HPDE6-E6E7 (cell line): ENCODE measurements around the gene GAGE13.
"Not testable (repeated sequence)": the region's sequence is repeated elsewhere in the genome, so short reads cannot be mapped to it uniquely, and the experiment has no call there.

ENCODE experiments used
- DNase-seq: peaks from one replicate; pipeline ENCODE4 v3.0.0; 2011; ENCODE audit warnings: missing footprints; ENCODE audit errors: extremely low spot score

GAGE13 gene, protein sequence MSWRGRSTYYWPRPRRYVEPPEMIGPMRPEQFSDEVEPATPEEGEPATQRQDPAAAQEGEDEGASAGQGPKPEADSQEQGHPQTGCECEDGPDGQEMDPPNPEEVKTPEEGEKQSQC

DNA sequence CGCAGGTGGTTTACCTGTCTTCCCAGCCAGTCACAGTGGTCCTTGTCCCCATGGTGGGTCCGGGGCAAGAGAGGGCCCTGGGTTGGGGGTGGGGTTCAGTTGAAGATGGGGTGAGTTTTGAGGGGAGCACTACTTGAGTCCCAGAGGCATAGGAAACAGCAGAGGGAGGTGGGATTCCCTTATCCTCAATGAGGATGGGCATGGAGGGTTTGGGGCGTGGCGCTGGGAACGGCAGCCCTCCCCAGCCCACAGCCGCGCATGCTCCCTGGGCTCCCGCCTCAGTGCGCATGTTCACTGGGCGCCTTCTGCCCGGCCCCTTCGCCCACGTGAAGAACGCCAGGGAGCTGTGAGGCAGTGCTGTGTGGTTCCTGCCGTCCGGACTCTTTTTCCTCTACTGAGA, at the start of gene GAGE13:
Gene GAGE13, plus strand, starts transcription at position 301 of the 400 bp plus-strand sequence. CDS start 1,156 bp downstream, outside the sequence.
- DNase-seq = not testable (repeated sequence)

DNA sequence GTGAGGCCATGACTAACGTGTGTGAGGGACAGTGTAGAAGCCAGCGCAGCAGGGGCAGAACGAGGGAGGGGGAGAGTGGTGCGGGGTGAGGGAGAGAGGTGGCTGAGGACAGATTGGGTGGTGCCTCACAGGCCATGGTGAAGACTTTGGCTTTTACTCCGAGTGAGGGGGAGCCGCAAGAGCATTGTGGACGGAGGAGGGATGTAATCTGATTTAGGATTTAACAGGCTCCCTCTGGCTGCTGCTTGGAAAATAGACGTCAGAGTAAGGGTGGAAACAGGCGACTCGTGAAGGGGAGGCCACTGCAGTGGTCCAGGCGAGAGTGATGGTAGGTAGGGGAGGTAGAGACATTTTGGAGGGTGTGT, 48.8 kb upstream of the GAGE13 start:
- DNase-seq = no peak

- no peak for DNase-seq
Observed at GRCh38 chrX:49284212-49284611, 47.2 kb upstream of the GAGE13 start.

DNA sequence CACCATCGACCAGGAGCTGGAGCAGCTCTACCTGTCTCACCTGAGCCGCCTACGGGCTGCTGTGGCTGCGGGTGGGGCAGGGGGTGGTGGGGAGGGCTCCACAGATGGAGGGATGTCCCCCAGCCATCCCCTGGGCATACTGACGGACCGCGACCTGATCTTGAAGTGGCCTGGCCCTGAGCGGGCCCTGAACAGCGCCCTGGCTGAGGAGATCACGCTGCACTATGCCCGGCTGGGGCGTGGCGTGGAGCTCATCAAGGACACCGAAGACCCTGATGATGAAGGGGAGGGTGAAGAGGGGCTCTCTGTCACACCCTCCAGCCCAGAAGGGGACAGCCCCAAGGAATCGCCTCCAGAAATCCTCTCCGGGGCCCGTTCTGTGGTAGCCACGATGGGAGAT, 45.2 kb upstream of the GAGE13 start:
- no peak for DNase-seq

DNA sequence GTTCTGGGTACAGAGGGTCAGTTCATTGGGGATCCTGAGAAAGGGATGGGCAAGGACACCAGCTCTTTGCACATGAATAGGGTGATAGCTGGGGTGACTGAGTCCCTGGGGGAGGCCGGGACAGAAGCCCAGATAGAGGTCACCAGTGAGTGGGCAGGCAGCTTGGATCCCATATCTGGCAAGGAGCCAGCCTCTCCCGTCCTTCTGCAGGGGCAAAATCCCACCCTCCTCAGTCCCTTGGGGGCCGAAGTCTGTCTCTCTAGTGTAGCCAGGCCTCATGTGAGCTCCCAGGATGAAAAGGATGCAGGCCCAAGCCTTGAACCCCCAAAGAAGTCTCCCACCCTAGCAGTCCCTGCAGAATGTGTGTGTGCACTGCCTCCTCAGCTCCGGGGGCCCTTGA, 44.8 kb upstream of the GAGE13 start:
- DNase-seq = no peak

DNA sequence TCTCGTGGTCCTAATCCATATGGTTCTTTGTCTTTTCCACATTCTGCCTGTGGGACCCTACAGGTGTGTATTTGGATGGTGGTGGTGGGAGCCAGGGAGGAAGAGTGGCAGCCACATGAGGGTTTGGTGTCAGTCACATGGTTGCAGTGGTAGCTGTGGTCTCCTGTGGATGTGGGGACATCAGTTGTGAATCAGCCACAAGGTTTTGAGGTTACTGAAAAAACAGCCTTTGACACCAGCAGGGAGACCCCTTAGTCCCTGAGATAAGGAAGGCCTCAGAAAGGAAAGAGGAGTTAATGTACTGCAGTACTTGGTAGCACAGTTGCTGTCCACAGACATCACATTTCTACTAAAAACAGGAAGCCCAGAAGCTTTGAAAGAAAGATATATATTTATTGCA, 43.7 kb upstream of the GAGE13 start:
- DNase-seq = no peak

GRCh38 chrX:49290215-49290614, 41.2 kb upstream of the GAGE13 start:
- DNase-seq = no peak

- DNase-seq = no peak
Observed at GRCh38 chrX:49291615-49292337, 39.6 kb upstream of the GAGE13 start.

DNA sequence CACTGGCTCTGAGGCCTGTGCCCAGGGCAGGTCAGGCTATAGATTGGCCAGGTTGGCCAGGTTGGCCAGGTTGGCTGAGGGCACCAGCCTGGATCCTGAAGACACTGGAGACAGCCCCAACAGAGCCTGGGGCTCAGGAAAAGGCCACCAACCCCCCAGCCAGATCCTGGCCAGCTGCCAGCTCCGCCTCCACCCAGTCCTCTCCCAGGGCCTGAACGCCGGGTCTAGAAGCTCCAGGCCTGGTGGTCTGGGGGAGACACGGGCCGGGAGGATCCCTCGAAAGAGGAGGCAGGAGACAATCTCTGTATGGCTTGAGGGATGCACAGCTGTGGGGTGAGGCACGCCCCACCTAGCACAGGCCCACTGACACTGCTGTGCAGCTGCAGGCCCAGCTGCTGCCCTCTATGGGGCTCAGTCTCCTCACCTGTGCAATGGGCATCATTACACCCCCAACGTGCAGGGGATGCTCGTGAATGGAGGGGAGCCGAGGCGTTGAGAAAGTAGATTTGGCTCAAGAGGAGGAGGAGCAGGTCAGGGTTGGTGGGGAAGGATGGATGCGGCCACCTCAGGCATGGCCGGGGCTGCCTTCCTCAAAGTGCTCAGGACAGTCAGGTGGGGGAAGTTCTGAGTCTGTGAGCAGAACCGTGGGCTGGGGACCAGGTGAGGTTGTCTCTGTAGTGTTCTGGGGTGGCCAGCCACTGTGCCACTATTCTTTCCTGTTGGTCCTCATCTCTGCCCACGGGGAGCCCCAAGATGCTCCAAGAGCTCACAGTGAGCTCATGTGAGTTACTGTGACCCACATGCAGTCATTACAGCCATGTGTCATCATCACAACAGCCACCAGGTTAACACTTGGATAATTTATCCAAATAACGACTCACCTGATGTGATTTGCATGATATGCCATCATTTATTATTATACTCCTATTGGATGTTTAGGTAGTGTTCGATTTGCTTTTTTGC, 38.7 kb upstream of the GAGE13 start:
- DNase-seq = no peak

DNA sequence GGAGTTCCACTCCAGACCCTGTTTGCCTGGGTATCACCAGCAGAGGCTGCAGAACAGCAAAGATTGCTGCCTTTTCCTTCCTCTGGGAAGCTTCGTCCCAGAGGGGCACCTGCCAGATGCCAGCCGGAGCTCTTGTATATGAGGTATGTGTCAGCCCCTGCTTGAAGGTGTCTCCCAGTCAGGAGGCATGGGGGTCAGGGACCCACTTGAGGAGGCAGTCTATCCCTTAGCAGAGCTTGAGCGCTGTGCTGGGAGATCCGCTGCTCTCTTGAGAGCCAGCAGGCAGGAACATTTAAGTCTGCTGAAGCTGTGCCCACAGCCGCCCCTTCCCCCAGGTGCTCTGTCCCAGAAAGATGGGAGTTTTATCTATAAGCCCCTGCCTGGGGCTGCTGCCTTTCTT, 32.1 kb upstream of the GAGE13 start:
- DNase-seq = not testable (repeated sequence)

GRCh38 chrX:49300703-49301102, 30.7 kb upstream of the GAGE13 start:
- DNase-seq = no peak

GRCh38 chrX:49303346-49303745, 28.0 kb upstream of the GAGE13 start, which contains the start of gene GAGE10:
Gene GAGE10 (plus strand): TSS chrX:49303646. CDS start chrX:49304860, 1,214 bp downstream.
- DNase-seq = no peak

DNA sequence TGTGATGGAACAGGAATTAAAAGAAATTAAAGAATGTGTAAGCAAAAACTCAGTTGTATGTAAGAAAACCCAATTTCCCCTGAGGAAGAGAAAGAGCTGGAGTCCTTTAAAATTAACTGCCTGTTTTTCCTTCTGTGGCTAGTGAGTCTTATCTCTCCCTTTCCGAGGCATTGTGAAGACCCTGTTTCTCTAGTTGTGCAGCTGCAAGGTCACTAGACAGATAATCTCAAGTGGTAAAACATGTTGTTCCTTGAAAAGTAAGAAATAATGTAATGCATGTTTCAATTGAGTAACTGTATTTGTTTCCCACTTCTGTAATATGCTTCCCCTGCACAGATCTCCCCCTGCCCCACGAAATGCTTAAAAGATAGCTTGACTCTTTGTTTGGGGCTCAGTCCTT, 23.6 kb upstream of the GAGE13 start:
- DNase-seq = not testable (repeated sequence)

DNA sequence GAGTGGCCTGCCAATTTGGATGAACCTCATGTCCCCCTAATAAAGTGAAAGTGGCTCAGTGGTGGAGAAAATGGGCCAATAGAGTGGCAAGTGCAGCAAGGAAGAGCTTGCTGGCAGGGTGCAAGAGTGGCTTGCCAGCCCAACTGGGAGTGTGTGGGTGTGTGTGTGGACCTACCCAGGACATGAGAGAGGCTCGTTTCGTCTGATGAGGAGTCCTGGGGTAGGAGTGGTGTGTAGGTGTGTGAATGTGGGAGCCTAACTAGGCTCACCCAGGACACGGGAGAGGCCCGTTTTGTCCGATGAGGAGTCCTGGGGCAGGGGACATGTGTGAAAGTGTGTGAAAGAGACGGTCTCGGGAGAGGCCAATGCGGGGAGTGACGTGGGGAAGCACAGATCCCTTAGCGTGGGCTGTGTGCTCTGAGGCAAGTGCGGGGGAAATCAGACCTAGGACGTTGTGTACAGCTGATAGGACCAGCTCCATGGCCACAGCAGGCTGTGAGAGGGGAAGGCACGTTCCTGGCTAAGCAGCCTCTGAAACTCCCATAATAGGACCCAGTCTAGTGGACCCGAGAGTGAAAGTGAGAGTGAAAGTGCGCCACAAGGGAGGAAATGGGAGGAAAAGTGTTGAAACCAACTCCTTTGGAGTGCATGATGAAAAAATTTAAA, 22.6 kb upstream of the GAGE13 start:
- no peak for DNase-seq

DNA sequence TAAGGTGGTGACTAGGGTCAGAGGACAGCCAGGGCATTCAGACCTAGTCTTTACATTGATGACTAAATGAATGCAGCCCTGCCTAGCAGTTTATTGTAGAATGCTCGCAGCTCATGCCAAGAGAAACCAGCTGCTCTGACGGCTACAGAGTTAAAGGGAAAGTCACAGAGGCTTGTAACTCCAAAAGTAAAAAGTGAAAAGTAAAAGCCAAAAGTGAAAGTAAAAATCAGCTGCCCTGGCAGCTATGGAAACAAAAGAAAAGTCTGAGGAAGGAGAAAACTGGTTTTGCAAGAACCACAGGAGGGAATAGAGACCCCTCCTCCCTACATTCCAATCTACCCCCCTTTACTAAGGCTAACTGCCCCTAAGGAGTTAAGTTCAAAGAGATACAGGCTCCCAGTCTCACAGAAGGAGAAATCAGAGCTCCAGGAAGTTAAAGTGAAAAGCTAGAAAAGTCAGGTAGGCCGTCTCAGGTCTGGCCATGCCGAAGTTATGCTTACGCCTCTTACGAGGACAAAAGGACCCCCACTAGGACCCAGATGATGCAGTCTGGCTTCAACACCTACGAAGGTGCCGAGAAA, 21.9 kb upstream of the GAGE13 start:
- DNase-seq = no peak

DNA sequence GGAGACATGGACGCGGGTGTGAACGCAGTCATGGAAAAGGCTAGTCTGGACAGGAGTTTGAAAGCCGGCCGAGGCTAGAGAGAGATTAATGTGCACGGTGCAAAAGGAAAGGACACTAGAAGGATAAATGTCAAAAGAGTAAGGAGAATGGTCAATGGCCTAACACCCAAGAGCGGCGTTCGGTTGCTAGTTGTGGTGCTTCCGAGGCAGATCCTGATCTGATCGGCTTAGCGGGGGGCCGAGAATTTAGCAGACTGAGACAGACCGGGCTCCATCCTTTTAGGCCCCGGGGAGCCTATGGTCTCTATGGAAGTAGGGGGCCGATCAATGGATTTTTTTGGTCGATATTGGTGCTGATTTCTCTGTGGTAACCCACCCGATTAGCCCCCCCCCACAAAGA, 21.0 kb upstream of the GAGE13 start:
- no peak for DNase-seq

GRCh38 chrX:49312176-49312575, 19.2 kb upstream of the GAGE13 start:
- DNase-seq = no peak

DNA sequence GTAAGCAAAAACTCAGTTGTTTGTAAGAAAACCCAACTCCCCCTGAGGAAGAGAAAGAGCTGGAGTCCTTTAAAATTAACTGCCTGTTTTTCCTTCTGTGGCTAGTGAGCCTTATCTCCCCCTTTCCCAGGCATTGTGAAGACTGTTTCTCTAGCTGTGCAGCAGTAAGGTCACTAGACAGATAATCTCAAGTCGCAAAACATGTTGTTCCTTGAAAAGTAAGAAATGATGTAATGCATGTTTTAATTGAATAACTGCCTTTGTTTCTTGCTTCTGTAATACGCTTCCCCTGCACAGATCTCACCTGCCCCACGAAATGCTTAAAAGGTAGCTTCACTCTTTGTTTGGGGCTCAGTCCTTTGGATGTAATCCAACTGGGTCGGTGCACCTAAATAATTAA, 15.3 kb upstream of the GAGE13 start:
- no peak for DNase-seq

DNA sequence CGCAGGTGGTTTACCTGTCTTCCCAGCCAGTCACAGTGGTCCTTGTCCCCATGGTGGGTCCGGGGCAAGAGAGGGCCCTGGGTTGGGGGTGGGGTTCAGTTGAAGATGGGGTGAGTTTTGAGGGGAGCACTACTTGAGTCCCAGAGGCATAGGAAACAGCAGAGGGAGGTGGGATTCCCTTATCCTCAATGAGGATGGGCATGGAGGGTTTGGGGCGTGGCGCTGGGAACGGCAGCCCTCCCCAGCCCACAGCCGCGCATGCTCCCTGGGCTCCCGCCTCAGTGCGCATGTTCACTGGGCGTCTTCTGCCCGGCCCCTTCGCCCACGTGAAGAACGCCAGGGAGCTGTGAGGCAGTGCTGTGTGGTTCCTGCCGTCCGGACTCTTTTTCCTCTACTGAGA, 9.6 kb upstream of the GAGE13 start, which contains the start of gene GAGE12J:
Gene GAGE12J, plus strand, starts transcription at position 301 of the 400 bp plus-strand sequence. CDS start 1,157 bp downstream, outside the sequence.
- not testable (repeated sequence) for DNase-seq

DNA sequence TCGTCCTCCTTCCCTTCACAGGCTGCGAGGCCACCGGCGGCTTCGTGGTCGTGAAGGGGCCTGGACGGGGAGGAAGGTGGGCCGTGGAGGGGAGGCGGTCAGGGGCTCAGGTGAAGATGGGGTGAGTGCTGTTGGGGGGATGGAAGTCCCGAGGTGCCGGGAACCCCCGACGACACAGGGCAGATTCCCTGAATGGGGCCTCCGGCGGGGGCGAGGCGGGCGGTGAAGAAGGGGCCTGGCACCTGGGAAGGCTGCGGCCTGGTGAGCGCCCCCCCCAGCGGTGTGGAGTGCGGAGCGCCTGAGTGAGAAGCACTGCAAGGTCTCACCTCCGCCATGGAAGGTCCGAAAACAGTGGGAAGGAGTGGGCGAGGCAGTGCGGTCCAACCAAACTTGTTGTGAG, 9.1 kb upstream of the GAGE13 start:
- DNase-seq = not testable (repeated sequence)

DNA sequence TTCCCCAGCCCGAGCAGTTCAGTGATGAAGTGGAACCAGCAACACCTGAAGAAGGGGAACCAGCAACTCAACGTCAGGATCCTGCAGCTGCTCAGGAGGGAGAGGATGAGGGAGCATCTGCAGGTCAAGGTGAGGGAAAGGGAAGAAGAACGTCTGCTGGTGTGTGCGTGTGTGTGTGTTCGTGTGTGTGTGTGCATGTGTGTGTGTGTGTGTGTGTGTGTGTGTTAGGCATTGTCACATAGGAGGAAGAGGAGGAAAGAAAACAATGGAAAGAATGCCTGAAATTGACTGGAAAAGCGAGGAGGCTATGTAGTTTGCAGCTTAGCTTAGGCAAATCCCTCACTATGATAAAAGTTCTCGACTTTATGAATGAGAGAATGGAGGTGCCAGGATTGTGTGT, 7.6 kb upstream of the GAGE13 start:
- not testable (repeated sequence) for DNase-seq
